ENCODE measurements around the gene MMP10.

Gene MMP10

GRCh38 chr11:102780491-102780918 is at the start of gene MMP10:
TSS of gene MMP10 (minus strand) at chr11:102780628. CDS start at chr11:102780591, 37 bp downstream.
- DNase-seq (ENCODE audit: low read depth, low spot score) = peak; percentile 34

GRCh38 chr11:102829316-102830000 is 49.0 kb upstream of the MMP10 start:
- DNase-seq (ENCODE audit: low read depth, low spot score) = no peak

DNA sequence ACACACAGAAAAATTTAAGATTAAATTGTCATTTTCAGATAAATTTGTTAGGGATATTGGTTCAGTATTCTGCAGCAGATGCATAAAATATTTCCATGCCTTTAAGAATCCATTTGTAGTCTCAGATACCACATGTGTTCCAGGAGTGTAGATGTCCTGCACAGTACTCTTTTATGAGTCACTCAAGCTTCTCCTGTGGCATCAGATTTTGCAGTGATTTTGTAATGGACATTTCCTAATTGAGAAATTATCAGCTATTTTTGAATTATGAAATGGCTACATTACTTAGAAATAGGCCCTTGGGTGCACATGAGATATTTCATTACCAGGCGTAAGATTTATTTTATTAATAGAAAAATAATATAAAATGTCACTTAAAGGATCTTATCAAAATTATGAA is 44.1 kb upstream of the MMP10 start:
- DNase-seq (ENCODE audit: low read depth, low spot score) = no peak

GRCh38 chr11:102819491-102819890 is 39.1 kb upstream of the MMP10 start:
- no peak for DNase-seq (ENCODE audit: low read depth, low spot score)

GRCh38 chr11:102813484-102813883 is 33.1 kb upstream of the MMP10 start:
- no peak for DNase-seq (ENCODE audit: low read depth, low spot score)

DNA sequence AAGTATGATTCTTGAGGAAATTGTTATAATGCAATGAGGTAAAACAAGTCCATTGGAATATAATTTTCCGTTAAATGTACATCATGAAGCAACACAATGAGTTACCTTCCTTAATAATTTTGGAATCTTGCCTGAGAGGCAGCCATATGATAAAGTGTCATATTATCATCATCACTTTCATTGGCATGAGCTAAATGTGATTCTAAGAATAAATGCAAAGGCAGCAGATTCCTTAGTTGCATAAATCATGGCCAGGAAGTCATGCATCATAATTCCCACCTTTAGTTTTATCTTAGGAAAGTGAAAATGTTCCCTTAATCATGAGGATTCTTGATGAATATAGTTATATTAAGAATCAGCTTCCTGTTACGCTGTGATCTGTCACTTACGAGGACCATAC is 31.8 kb upstream of the MMP10 start:
- DNase-seq (ENCODE audit: low read depth, low spot score) = no peak

GRCh38 chr11:102810950-102811660 is 30.7 kb upstream of the MMP10 start:
- DNase-seq (ENCODE audit: low read depth, low spot score) = peak; percentile 18

GRCh38 chr11:102809971-102810370 is 29.5 kb upstream of the MMP10 start:
- DNase-seq (ENCODE audit: low read depth, low spot score) = no peak

DNA sequence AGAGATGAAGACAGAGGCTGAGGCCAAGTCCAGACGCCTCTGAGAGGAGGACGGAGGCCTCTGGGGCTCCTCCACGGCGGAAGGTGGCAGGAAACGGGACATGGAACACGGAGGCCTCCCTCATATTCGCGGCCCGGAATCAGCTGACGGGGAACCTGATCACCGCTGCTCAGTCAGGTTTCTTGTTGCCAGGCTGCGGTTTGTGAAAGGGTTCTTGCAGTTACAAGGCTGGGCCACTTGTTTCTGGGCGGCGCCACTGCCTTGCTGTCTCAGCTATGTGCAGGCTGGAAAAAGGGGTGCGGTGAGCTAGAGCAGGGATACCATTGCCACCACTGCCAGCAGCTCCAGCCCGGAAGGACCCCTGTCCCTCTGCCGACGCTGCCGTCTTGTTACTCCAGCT is 27.5 kb upstream of the MMP10 start:
- DNase-seq (ENCODE audit: low read depth, low spot score) = peak; percentile 74

DNA sequence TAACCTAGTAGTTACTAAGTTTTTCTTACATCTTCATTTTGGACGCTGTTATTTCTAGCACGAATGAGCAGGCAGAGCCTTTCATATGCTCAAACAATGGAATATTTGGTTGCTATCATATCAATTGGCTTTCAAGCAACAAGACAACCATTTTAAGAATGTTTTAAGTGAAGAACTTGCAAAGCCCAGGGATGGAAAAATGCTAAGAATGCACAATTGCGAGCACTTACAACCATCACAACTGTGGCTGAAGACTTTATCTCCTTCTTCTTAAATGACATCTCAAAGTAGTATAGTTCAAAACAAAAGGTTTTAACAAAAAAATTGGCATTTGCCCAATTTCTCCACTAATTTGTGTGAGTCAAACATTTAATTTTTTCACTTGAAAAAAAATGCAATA is 25.9 kb upstream of the MMP10 start:
- DNase-seq (ENCODE audit: low read depth, low spot score) = no peak

GRCh38 chr11:102802341-102802740 is 21.9 kb upstream of the MMP10 start:
- DNase-seq (ENCODE audit: low read depth, low spot score) = no peak

GRCh38 chr11:102800767-102801166 is 20.3 kb upstream of the MMP10 start:
- no peak for DNase-seq (ENCODE audit: low read depth, low spot score)

- no peak for DNase-seq (ENCODE audit: low read depth, low spot score)
These were observed 19.4 kb upstream of the MMP10 start for GRCh38 chr11:102799681-102800340.

DNA sequence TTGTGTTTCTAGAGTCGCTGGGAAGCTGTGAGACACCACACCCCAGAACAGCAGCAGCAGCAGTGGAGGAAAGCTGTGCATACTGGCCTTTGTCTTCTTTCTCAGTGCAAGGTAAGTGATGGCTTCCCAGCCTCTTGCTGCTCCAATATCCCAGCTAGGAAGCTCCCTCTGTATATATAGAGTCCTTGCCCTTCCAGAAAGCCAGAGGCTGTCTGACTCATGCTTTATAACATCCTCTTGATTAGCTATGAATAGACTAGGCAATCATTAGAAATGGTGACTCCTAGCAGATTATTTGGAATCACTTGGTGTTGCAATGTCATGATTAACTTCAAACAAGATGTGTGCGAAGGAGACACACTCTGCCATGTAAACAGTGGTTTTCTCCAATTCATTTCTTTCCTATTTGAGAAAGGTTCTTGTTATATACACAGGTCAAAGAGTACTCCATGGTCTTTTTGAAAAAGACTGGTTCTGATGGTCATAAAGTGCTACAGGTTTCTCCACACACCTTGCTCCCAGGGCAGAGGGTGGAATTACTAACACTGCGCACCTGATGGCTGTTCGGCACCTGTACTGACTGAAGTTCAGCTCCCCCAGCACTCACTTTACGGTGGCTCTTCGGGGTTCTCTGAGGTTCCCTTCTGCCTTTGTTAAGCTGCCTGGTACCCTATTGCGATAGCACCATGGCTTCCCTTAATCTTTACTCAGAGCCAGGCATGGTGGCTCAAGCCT is 17.8 kb upstream of the MMP10 start, which contains the start of gene MMP1:
Gene MMP1 (minus strand): TSS at position 149 of the 735 bp plus-strand sequence. CDS start 68 bp downstream, at position 81.
- DNase-seq (ENCODE audit: low read depth, low spot score) = no peak

DNA sequence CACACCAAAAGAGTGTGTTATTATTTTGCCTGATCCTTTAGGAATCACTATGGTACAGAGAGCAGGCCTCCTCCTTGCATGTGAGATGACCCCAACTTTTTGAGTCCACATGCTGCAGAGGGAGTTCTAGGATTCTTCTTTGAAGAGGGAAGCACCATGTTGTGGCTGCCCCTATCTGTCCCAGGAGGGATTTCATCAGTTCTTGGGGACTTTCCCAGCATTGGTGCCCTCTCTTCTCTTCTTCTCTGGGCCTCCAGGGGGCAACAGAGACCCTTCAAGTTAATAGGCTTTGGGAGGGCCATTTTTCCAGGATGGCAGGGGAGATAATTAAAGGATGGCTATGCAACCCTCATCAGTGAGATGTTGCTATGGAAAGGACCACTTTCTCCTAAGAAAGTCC is 14.0 kb upstream of the MMP10 start:
- DNase-seq (ENCODE audit: low read depth, low spot score) = peak; percentile 78

DNA sequence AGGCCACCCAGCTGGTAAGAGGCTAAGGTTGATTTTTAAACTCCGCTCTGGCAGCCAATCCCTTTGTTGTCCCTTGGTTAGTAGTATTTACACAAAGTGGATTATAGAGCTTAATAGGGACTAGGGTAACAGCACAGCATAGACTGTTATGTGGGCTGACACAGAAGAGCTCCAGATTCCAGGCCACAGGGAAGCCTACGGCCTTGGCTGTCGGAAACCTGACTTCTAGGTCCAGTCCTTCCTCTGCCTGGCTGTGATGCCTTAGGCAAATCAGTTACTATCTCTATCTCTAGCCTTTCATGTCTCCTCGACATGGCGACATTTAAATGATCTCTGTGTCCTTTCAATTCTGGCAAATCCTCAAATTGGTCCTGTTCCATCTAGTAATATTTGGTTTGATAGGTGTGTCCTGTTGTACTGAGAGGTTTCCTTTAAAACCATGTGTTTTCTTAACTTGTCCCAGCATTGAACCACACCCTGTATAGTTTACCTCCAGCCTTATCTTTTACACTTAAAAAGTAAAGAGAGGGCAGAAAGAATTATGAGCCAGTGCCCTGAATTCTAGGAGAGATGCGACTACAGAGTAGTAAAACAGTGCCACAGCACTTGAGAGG is 13.4 kb upstream of the MMP10 start:
- DNase-seq (ENCODE audit: low read depth, low spot score) = peak; percentile 19

- DNase-seq (ENCODE audit: low read depth, low spot score) = no peak
These were observed 12.2 kb upstream of the MMP10 start for GRCh38 chr11:102792604-102793003.

GRCh38 chr11:102791271-102792036 is 11.0 kb upstream of the MMP10 start:
- DNase-seq (ENCODE audit: low read depth, low spot score) = no peak

DNA sequence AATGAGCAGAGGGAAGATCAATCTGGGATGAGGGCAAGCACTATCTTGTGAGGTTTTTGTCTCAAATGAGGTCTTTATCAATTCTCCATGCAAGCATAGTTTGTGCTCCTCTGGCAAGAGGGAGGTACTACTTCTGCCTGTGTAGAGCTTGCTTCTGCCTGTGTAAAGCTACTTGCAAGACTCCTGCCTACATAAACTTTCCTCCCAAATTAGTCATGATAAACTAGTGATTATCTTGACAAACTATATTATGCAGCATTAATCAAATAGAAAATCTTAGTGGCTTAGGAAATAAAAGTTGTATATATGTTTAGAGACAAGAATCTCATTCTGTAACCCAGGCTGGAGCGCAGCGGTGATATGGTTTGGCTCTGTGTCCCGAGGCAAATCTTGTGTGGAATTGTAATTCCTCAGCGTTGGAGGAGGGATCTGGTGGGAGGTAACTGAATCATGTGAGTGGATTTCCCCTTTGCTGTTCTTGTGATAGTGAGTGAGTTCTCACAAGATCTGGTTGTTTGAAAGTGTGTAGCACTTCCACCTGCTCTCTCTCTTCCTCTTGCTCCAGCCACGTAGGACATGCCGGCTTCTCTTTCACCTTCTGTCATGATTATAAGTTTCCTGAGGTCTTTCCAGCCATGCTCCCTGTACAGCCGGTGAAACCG is 8.0 kb upstream of the MMP10 start:
- no peak for DNase-seq (ENCODE audit: low read depth, low spot score)

DNA sequence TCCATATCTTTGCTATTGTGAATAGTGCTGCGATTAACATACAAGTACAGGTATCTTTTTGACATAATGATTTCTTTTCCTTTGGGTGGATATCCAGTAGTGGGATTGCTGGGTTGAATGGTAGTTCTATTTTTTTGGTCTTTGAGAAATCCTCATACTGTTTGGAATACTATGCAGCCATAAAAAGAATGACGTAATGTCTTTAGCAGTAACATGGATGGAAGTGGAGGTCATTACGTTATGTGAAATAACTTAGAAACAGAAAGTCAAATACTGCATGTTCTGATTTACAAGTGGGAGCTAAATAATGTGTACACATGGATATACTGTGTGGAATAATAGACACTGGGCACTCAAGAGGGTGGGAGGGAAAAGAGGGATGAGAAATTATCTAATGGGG is 4.0 kb upstream of the MMP10 start:
- no peak for DNase-seq (ENCODE audit: low read depth, low spot score)
